MV-4-11 (cell line): ENCODE data around the gene LTO1.

Experiments used
- DNase-seq: peaks from one replicate; lab custom pipeline; 2025; lab: John Stamatoyannopoulos, UW

The LTO1 gene

GRCh38 chr11:69657456-69657910 lies 17.7 kb downstream of the LTO1 start:
- DNase-seq, result no peak

DNA sequence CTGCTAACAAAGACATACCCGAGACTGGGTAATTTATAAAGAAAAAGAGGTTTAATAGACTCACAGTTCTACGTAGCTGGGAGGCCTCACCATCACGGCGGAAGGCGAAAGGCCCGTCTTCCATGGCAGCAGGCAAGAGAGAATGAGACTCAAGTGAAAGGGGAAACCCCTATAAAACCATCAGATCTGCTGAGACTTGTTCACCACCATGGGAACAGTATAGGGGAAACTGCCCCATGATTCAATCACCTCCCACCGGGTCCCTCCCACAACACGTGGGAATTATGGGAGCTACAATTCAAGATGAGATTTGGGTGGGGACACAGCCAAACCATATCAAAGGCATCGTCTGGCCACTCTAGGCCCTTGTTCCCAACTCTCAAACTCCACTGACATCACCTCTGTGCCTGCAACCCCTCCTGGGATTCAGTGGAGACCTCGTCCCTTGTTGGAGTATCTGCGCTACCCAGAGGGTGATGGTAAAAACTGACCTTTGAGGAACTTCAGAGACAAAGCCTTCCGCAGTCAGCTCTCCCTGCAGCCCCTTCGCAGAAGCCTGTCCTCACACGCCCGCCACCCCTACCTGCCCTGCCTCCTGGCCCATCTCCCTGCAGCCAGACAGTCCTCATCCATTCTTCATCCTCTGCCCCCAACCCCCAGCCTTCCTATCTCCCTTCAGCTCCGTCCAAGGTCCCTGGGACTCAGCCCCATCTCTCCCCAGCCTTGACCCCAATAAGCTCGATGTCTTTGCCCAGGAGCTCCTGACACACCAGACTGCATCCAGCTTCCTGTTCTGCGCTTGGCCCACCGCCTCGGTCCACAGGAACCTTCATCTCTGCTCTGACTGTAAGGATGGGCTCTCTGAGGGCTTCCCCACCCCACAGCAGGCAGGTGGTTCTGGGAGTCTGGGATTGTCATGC lies 18.4 kb downstream of the LTO1 start:
- DNase-seq, result no peak

DNA sequence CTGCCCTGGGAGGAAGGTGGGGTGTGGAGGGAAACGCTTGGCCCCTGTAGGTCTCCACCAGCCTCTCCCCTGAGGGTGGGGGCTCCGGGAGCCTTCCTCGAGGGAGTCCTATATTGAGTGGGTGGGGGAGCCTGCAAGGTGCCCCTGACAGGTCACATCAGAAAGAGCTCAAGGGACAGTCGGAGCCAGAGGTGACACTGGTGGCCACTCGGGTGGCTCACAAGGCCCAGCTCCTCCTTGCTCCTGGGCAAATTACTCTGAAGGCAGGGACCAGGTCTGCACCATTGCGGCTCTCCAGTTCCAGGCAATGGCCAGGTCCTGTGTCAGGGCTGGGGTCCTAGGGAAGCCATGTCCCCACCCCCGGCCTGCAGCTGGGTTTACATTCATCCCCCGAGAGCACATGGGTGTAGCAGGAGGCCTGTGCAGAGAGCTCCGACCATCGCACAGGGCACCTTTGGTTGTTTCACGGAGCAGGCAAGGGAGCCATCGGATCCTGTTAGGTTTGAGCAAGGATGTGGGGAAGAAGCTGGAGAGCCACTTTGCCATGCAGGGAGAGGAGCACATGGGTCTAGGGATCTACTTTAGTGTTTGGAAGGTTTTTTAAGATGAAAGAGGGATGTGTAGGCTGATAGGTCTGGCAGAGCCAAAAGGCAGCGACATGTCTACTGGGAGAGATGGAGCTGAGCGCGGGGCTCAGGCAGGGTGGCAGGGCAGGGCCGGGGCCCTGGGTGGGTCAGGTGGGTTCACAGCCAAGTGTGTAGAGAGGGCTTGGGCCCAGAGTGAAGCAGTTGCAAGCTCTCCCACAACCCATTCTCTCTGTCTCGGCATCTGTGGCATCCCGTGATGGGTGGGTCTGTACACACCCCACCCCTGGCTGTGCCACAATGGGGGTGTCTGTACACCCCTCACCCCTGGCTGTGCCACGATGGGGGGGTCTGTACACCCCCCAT lies 19.4 kb downstream of the LTO1 start:
- no peak for DNase-seq

GRCh38 chr11:69654660-69655478 lies 20.3 kb downstream of the LTO1 start:
- DNase-seq, result no peak

DNA sequence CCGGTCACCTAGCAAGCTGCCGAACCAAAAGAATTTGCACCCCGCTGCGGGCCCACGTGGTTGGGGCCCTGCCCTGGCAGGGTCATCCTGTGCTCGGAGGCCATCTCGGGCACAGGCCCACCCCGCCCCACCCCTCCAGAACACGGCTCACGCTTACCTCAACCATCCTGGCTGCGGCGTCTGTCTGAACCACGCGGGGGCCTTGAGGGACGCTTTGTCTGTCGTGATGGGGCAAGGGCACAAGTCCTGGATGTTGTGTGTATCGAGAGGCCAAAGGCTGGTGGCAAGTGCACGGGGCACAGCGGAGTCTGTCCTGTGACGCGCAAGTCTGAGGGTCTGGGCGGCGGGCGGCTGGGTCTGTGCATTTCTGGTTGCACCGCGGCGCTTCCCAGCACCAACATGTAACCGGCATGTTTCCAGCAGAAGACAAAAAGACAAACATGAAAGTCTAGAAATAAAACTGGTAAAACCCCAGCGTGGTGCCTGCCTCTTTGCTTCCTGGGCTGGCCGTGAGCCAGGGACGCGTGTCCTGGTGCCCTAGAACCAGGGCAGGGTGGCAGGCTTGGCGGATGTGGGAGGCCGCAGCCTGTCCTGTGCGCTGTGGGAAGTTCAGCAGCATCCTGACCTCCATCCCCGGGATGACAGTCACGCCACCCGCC lies 21.0 kb downstream of the LTO1 start:
- DNase-seq, result no peak

GRCh38 chr11:69653406-69653960 lies 21.7 kb downstream of the LTO1 start:
- DNase-seq, result no peak

GRCh38 chr11:69652999-69653398 lies 22.2 kb downstream of the LTO1 start:
- no peak for DNase-seq

DNA sequence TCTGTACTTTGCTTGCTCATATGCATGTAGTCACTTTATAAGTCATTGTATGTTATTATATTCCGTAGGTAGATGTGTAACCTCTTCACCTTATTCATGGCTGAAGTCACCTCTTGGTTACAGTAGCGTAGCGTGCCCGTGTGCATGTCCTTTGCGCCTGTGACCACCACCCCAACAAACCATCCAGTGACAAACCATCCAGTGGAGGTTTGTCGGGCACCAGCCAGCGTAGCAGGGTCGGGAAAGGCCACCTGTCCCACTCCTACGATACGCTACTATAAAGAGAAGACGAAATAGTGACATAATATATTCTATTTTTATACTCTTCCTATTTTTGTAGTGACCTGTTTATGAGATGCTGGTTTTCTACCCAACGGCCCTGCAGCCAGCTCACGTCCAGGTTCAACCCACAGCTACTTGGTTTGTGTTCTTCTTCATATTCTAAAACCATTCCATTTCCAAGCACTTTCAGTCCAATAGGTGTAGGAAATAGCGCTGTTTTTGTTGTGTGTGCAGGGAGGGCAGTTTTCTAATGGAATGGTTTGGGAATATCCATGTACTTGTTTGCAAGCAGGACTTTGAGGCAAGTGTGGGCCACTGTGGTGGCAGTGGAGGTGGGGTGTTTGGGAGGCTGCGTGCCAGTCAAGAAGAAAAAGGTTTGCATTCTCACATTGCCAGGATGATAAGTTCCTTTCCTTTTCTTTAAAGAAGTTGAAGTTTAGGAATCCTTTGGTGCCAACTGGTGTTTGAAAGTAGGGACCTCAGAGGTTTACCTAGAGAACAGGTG lies 23.1 kb downstream of the LTO1 start:
- no peak for DNase-seq

GRCh38 chr11:69650832-69651344 lies 24.3 kb downstream of the LTO1 start:
- no peak for DNase-seq

- DNase-seq, result no peak
Observed at GRCh38 chr11:69650081-69650831, 24.9 kb downstream of the LTO1 start.

GRCh38 chr11:69649576-69649900 lies 25.6 kb downstream of the LTO1 start:
- DNase-seq, result no peak

- no peak for DNase-seq
Observed at GRCh38 chr11:69648679-69649575, 26.2 kb downstream of the LTO1 start.

DNA sequence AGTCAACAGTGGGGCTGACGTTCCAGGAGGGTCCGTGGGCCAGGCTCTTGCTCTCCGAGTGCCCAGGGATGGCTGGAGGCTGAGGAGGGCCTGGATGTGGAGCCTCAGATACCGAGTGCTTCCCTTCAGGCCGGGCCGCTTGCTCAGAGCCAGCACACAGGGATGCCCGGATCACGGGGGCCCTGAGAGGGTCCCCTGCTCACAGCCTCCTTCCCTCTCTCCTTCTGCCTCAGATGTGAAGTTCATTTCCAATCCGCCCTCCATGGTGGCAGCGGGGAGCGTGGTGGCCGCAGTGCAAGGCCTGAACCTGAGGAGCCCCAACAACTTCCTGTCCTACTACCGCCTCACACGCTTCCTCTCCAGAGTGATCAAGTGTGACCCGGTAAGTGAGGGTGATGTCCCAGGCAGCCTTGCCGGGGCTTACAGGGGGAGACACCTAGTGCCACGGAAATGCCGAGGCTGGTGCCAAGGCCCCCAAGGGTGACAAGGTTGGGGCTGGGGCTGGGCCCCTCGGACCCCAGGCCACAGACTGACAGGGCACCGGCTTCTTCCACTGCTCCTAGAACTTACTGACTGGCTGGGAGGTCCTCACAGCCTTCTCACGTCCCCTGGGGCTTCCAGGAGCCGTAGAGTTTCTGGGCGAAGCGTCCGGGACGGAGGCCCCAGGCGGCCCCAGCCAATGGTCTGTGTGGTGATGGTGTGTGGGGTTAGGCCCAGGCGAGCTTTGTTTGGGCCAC lies 27.2 kb downstream of the LTO1 start:
- DNase-seq, result no peak

GRCh38 chr11:69647390-69647748 lies 27.8 kb downstream of the LTO1 start:
- DNase-seq, result no peak

GRCh38 chr11:69646493-69647389 lies 28.4 kb downstream of the LTO1 start:
- DNase-seq, result no peak

DNA sequence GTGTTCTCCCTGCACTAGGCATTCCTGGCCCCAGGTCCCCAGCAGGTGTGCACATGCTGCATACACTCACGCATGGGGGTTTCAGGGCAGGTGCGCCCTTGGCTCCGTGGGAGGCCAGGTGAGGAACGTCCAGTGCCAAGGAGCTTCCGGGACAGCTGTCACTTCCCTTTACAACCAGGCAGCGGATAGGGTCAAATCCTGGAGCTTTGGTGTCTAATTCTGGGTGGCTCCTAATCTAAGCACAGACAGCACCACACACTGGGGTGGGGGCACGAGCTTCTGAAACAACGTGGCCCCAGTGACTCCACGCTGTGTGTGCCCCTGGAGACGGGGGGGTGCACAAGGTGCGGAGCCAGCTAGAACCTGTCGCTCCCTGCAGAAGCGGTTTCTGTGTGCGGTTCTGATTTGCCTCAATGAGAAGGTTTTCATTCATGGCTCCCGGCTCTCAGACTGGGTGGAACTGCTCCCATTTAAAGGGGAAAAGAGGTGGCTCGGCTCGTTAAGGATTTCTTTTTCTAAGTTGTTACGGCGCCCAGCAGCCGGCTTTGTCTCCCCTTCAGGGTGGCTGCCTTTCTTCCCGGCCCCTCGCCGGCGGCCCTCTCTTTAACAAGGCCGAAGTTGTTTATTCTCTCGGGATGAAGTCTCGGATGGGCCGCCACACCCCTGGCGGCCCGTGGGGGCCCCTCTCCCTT lies 29.2 kb downstream of the LTO1 start:
- no peak for DNase-seq
